Mesendoderm (in vitro differentiated cells): Measurements from ENCODE around the gene TRIM33. TPM values are rescaled to one million over a fixed set of nuclear protein-coding genes. Genes with fewer than 3 reads are reported as not detected.

Experiments used
- DNase-seq: peaks from one replicate; pipeline ENCODE4 v3.0.0; 2013
- H2AK5ac ChIP-seq: 2 replicates; pipeline ENCODE4 v1.6.1; 2013; ENCODE audit warnings: low read length, inconsistent platforms
- H2BK120ac ChIP-seq: 2 replicates; pipeline ENCODE4 v1.6.1; 2013; ENCODE audit warnings: low read depth, mild to moderate bottlenecking, low read length, moderate library complexity, mixed read lengths
- H2BK15ac ChIP-seq: replicated peaks from 2 replicates; pipeline ENCODE4 v1.6.1; 2013; ENCODE audit warnings: low read depth, mild to moderate bottlenecking, moderate library complexity
- H2BK5ac ChIP-seq: 2 replicates; pipeline ENCODE4 v1.6.1; 2013; ENCODE audit warnings: low read length, inconsistent platforms
- H3K18ac ChIP-seq: 2 replicates; pipeline ENCODE4 v1.6.1; 2013; ENCODE audit warnings: mild to moderate bottlenecking, low read length, mixed read lengths
- H3K23ac ChIP-seq: one replicate; pipeline ENCODE4 v1.6.1; 2013; ENCODE audit warnings: low read length
- H3K27ac ChIP-seq: 2 replicates; pipeline ENCODE4 v1.5.1; 2013; ENCODE audit warnings: low read depth, mild to moderate bottlenecking, inconsistent platforms, low read length, moderate library complexity
- H3K27me3 ChIP-seq: 2 replicates; pipeline ENCODE4 v1.6.1; 2013; ENCODE audit warnings: low read length, control low read depth, mild to moderate bottlenecking, inconsistent platforms; ENCODE audit not compliant: insufficient read depth, poor library complexity
- H3K36me3 ChIP-seq: 2 replicates; pipeline ENCODE4 v1.6.1; 2013; ENCODE audit warnings: low read length, inconsistent platforms; ENCODE audit not compliant: control insufficient read depth, insufficient read depth
- H3K4ac ChIP-seq: one replicate; pipeline ENCODE4 v1.6.1; 2013; ENCODE audit warnings: low read depth, mild to moderate bottlenecking, low read length, moderate library complexity
- H3K4me1 ChIP-seq: 2 replicates; pipeline ENCODE4 v1.6.1; 2013; ENCODE audit warnings: low read depth, low read length, inconsistent platforms; ENCODE audit not compliant: control insufficient read depth
- H3K4me2 ChIP-seq: 2 replicates; pipeline ENCODE4 v1.6.1; 2013; ENCODE audit warnings: low read length
- H3K4me3 ChIP-seq: 2 replicates; pipeline ENCODE4 v1.5.1; 2013; ENCODE audit warnings: mild to moderate bottlenecking, low read length
- H3K56ac ChIP-seq: one replicate; pipeline ENCODE4 v1.6.1; 2013; ENCODE audit warnings: low read length
- H3K79me1 ChIP-seq: 2 replicates; pipeline ENCODE4 v1.6.1; 2013; ENCODE audit warnings: low read length, inconsistent platforms
- H3K79me2 ChIP-seq: 2 replicates; pipeline ENCODE4 v1.6.1; 2013; ENCODE audit warnings: mild to moderate bottlenecking, low read length; ENCODE audit not compliant: control insufficient read depth, insufficient read depth
- H3K9ac ChIP-seq: 2 replicates; pipeline ENCODE4 v1.6.1; 2013; ENCODE audit warnings: low read length, inconsistent platforms
- H4K5ac ChIP-seq: one replicate; pipeline ENCODE4 v1.6.1; 2013; ENCODE audit warnings: low read length
- H4K8ac ChIP-seq: one replicate; pipeline ENCODE4 v1.6.1; 2013; ENCODE audit warnings: low read depth, mild to moderate bottlenecking, control low read depth, low read length, moderate library complexity
- WGBS: extraction: QIAGEN DNeasy Blood & Tissue Kit; methylation state at CpG from one replicate; pipeline ENCODE4 v1.1.7; 2013; ENCODE audit warnings: low lambda C conversion rate, missing lambda C conversion rate; ENCODE audit not compliant: insufficient coverage; ENCODE audit errors: extremely low coverage; 5-methylcytosine and 5-hydroxymethylcytosine counted together
- small RNA-seq: library from polyadenylated mRNA; stranded (forward); fragments of <200 nt; extraction: miRNeasy Mini kit (QIAGEN cat#:217004); gene quantifications from one replicate; pipeline ENCODE3, GENCODE V24; 2013; ENCODE audit not compliant: insufficient read depth

The TRIM33 gene

DNA sequence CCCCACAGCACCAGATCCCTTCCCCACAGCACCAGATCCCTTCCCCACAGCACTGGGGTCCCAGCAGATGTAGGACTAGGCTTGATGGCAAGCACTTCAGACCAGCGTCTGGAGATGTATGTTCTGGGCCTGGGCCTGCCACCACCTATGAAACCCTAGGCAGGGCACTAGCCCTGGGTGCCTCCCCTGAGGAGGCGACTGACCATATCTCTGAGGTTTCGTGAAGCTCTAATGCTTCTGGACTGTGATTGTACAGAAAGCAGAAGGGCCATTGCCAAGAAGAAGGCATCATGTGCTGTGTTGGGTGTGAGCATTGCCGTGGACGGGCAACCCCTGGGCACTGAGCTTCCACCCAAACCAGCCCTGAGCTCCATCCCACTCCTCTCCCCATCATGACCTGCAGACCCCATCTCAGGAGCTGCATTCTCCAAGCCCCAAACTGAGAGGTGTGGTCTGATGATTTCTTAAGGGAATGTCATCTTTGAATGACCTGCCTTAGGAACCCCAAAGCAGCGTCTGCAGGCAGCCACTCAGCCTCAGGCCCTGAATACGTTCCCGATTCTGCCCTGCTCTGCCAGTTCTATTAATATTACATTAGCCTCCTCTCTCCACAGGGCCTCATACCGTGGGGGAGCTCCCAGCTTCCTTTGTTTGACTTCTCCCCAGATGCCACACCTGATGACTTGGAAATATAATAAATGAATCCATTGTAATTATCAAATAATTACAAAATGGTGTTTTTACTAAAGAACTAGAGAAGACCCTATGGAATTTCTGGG is 163.4 kb downstream of the TRIM33 start:
- H3K27me3 ChIP-seq = no peaks in the 10 kb centered on the region
- H4K5ac ChIP-seq = no peak overlapping the region
- no peak overlapping the region for H3K18ac ChIP-seq
- no peaks in the 10 kb centered on the region for H3K79me2 ChIP-seq
- H3K23ac ChIP-seq = no peak overlapping the region
- H2BK15ac ChIP-seq = no peak overlapping the region
- no peaks in the 10 kb centered on the region for H3K36me3 ChIP-seq
- H3K4me1 ChIP-seq = peaks cover under 1% of the 10 kb centered on the region
- WGBS = no CpG with 5 or more reads among the region's 9 CpGs
- no peak overlapping the region for H4K8ac ChIP-seq
- H3K4me3 ChIP-seq = no peak overlapping the region
- H3K9ac ChIP-seq = no peak overlapping the region
- no peak overlapping the region for H2BK120ac ChIP-seq
- no peak overlapping the region for H2BK5ac ChIP-seq
- no peaks in the 10 kb centered on the region for H3K79me1 ChIP-seq
- H3K4ac ChIP-seq = no peak overlapping the region
- DNase-seq = no peak
- H3K56ac ChIP-seq = no peak overlapping the region
- no peak overlapping the region for H3K4me2 ChIP-seq
- H3K27ac ChIP-seq = no peak overlapping the region
- H2AK5ac ChIP-seq = no peak overlapping the region

- H3K4me2 ChIP-seq = peak overlapping the region; percentile 58
- H4K8ac ChIP-seq = no peak overlapping the region
- H4K5ac ChIP-seq = no peak overlapping the region
- H3K79me1 ChIP-seq = no peaks in the 10 kb centered on the region
- H3K79me2 ChIP-seq = no peaks in the 10 kb centered on the region
- H2BK120ac ChIP-seq = no peak overlapping the region
- H3K4ac ChIP-seq = no peak overlapping the region
- no peak overlapping the region for H2BK5ac ChIP-seq
- no peak overlapping the region for H2BK15ac ChIP-seq
- H3K9ac ChIP-seq = peak overlapping the region; percentile 62
- H3K56ac ChIP-seq = peak overlapping the region; percentile 85
- no peak overlapping the region for H3K23ac ChIP-seq
- no peak overlapping the region for H2AK5ac ChIP-seq
- H3K27ac ChIP-seq = no peak overlapping the region
- peak overlapping the region; percentile 3 for H3K18ac ChIP-seq
- no peaks in the 10 kb centered on the region for H3K4me1 ChIP-seq
- H3K4me3 ChIP-seq = no peak overlapping the region
- DNase-seq = peak; percentile 95
- WGBS = no CpG with 5 or more reads among the region's 33 CpGs
- H3K27me3 ChIP-seq = no peaks in the 10 kb centered on the region
- H3K36me3 ChIP-seq = no peaks in the 10 kb centered on the region
Measured at GRCh38 chr1:114346480-114347029, 164.4 kb downstream of the TRIM33 start.

- Histone ChIP-seq H3K79me1 (no peaks in the 10 kb centered on the region), H3K4me1 (no peaks in the 10 kb centered on the region), H3K27ac (no peak overlapping the region), H3K36me3 (no peaks in the 10 kb centered on the region), H3K56ac (peak overlapping the region; percentile 85), H2AK5ac (no peak overlapping the region), H3K27me3 (no peaks in the 10 kb centered on the region), H3K4ac (no peak overlapping the region), H3K23ac (no peak overlapping the region), H3K9ac (peak overlapping the region; percentile 62), H3K18ac (peak overlapping the region; percentile 3), H3K79me2 (no peaks in the 10 kb centered on the region), H2BK15ac (no peak overlapping the region), H4K8ac (no peak overlapping the region), H2BK120ac (no peak overlapping the region), H3K4me3 (no peak overlapping the region), H3K4me2 (peak overlapping the region; percentile 58), H4K5ac (peak overlapping the region; percentile 95), H2BK5ac (no peak overlapping the region)
- WGBS = no CpG with 5 or more reads among the region's 24 CpGs
- peak; percentile 60 for DNase-seq
Measured at GRCh38 chr1:114345930-114346479, 165.0 kb downstream of the TRIM33 start.

DNA sequence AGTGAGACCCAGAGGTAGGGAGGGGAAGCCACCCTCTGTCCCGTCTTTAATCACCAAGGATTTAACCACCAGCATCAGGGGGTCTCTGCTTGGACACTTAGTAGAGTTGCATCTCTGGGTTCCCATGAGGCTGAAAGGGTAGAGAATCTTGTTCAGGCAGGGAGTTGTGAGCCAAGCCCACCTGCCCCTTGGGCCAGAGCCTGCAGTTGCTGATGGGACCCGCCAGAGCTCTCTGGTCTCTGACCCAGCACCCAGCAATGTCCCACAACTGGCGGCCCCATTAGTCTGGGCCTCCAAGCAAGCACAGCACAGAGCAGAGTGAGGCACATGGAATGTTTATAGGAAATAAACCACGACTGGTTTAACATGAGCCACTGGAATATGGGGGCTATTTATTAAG is 166.3 kb downstream of the TRIM33 start:
- H3K27me3 ChIP-seq = no peaks in the 10 kb centered on the region

More for the DNA sequence above, 166.3 kb downstream of the TRIM33 start:
- WGBS = no CpG with 5 or more reads among the region's 4 CpGs
- H4K5ac ChIP-seq = no peak overlapping the region
- no peak overlapping the region for H3K4me3 ChIP-seq
- H2AK5ac ChIP-seq = no peak overlapping the region
- H2BK5ac ChIP-seq = no peak overlapping the region
- H2BK120ac ChIP-seq = no peak overlapping the region
- no peak for DNase-seq
- no peak overlapping the region for H3K18ac ChIP-seq
- H3K9ac ChIP-seq = no peak overlapping the region
- H3K4me1 ChIP-seq = peaks cover 3% of the 10 kb centered on the region
- H3K27ac ChIP-seq = no peak overlapping the region
- no peak overlapping the region for H3K56ac ChIP-seq
- H3K4me2 ChIP-seq = no peak overlapping the region
- no peak overlapping the region for H3K23ac ChIP-seq
- H3K79me1 ChIP-seq = no peaks in the 10 kb centered on the region
- H3K36me3 ChIP-seq = no peaks in the 10 kb centered on the region
- no peaks in the 10 kb centered on the region for H3K79me2 ChIP-seq
- H4K8ac ChIP-seq = no peak overlapping the region
- no peak overlapping the region for H3K4ac ChIP-seq
- no peak overlapping the region for H2BK15ac ChIP-seq

Small RNA genes within 50 kb of the gene (small RNA-seq; reads per million reads assigned to genes)
- not detected for gene RF00019
